HEK293T (cell line): ENCODE measurements around the gene MGAT5.

ENCODE experiments used
- ELF4 ChIP-seq: fragments of 450-650 bp; IDR thresholded peaks from 2 replicates; pipeline ENCODE4 v1.6.1; 2017; ENCODE audit warnings: antibody characterized with exemption
- FOXA1 ChIP-seq: fragments of 450-650 bp; IDR thresholded peaks from 2 replicates; pipeline ENCODE4 v1.6.1; 2016; ENCODE audit warnings: mild to moderate bottlenecking
- FOXK2 ChIP-seq: fragments of 450-650 bp; IDR thresholded peaks from 2 replicates; pipeline ENCODE4 v1.6.1; 2016; ENCODE audit warnings: mild to moderate bottlenecking
- SP1 ChIP-seq: fragments of 450-650 bp; IDR thresholded peaks from 2 replicates; pipeline ENCODE4 v1.6.1; 2017
- SUZ12 ChIP-seq: fragments of 450-650 bp; IDR thresholded peaks from 2 replicates; pipeline ENCODE4 v1.6.1; 2016; ENCODE audit warnings: mild to moderate bottlenecking

GRCh38 chr2:134341476-134341875 is 87.6 kb downstream of the MGAT5 start:
- TF ChIP-seq ELF4 (no peak), SP1 (no peak), FOXA1 (no peak), SUZ12 (no peak), FOXK2 (no peak)
